Mesendoderm (in vitro differentiated cells): ENCODE results near the gene GNAT1.
"Not testable (repeated sequence)": the region's sequence is repeated elsewhere in the genome, so short reads cannot be mapped to it uniquely, and the experiment has no call there.

Experiments used
- DNase-seq: peaks from one replicate; pipeline ENCODE4 v3.0.0; 2013
- H2AK5ac ChIP-seq: 2 replicates; pipeline ENCODE4 v1.6.1; 2013; ENCODE audit warnings: low read length, inconsistent platforms
- H2BK120ac ChIP-seq: 2 replicates; pipeline ENCODE4 v1.6.1; 2013; ENCODE audit warnings: low read depth, mild to moderate bottlenecking, low read length, moderate library complexity, mixed read lengths
- H2BK15ac ChIP-seq: replicated peaks from 2 replicates; pipeline ENCODE4 v1.6.1; 2013; ENCODE audit warnings: low read depth, mild to moderate bottlenecking, moderate library complexity
- H2BK5ac ChIP-seq: 2 replicates; pipeline ENCODE4 v1.6.1; 2013; ENCODE audit warnings: low read length, inconsistent platforms
- H3K18ac ChIP-seq: 2 replicates; pipeline ENCODE4 v1.6.1; 2013; ENCODE audit warnings: mild to moderate bottlenecking, low read length, mixed read lengths
- H3K23ac ChIP-seq: one replicate; pipeline ENCODE4 v1.6.1; 2013; ENCODE audit warnings: low read length
- H3K27ac ChIP-seq: 2 replicates; pipeline ENCODE4 v1.5.1; 2013; ENCODE audit warnings: low read depth, mild to moderate bottlenecking, inconsistent platforms, low read length, moderate library complexity
- H3K27me3 ChIP-seq: 2 replicates; pipeline ENCODE4 v1.6.1; 2013; ENCODE audit warnings: low read length, control low read depth, mild to moderate bottlenecking, inconsistent platforms; ENCODE audit not compliant: insufficient read depth, poor library complexity
- H3K36me3 ChIP-seq: 2 replicates; pipeline ENCODE4 v1.6.1; 2013; ENCODE audit warnings: low read length, inconsistent platforms; ENCODE audit not compliant: control insufficient read depth, insufficient read depth
- H3K4ac ChIP-seq: one replicate; pipeline ENCODE4 v1.6.1; 2013; ENCODE audit warnings: low read depth, mild to moderate bottlenecking, low read length, moderate library complexity
- H3K4me1 ChIP-seq: 2 replicates; pipeline ENCODE4 v1.6.1; 2013; ENCODE audit warnings: low read depth, low read length, inconsistent platforms; ENCODE audit not compliant: control insufficient read depth
- H3K4me2 ChIP-seq: 2 replicates; pipeline ENCODE4 v1.6.1; 2013; ENCODE audit warnings: low read length
- H3K4me3 ChIP-seq: 2 replicates; pipeline ENCODE4 v1.5.1; 2013; ENCODE audit warnings: mild to moderate bottlenecking, low read length
- H3K56ac ChIP-seq: one replicate; pipeline ENCODE4 v1.6.1; 2013; ENCODE audit warnings: low read length
- H3K79me1 ChIP-seq: 2 replicates; pipeline ENCODE4 v1.6.1; 2013; ENCODE audit warnings: low read length, inconsistent platforms
- H3K79me2 ChIP-seq: 2 replicates; pipeline ENCODE4 v1.6.1; 2013; ENCODE audit warnings: mild to moderate bottlenecking, low read length; ENCODE audit not compliant: control insufficient read depth, insufficient read depth
- H3K9ac ChIP-seq: 2 replicates; pipeline ENCODE4 v1.6.1; 2013; ENCODE audit warnings: low read length, inconsistent platforms
- H4K5ac ChIP-seq: one replicate; pipeline ENCODE4 v1.6.1; 2013; ENCODE audit warnings: low read length
- H4K8ac ChIP-seq: one replicate; pipeline ENCODE4 v1.6.1; 2013; ENCODE audit warnings: low read depth, mild to moderate bottlenecking, control low read depth, low read length, moderate library complexity
- WGBS: extraction: QIAGEN DNeasy Blood & Tissue Kit; methylation state at CpG from one replicate; pipeline ENCODE4 v1.1.7; 2013; ENCODE audit warnings: low lambda C conversion rate, missing lambda C conversion rate; ENCODE audit not compliant: insufficient coverage; ENCODE audit errors: extremely low coverage; 5-methylcytosine and 5-hydroxymethylcytosine counted together

The GNAT1 gene

DNA sequence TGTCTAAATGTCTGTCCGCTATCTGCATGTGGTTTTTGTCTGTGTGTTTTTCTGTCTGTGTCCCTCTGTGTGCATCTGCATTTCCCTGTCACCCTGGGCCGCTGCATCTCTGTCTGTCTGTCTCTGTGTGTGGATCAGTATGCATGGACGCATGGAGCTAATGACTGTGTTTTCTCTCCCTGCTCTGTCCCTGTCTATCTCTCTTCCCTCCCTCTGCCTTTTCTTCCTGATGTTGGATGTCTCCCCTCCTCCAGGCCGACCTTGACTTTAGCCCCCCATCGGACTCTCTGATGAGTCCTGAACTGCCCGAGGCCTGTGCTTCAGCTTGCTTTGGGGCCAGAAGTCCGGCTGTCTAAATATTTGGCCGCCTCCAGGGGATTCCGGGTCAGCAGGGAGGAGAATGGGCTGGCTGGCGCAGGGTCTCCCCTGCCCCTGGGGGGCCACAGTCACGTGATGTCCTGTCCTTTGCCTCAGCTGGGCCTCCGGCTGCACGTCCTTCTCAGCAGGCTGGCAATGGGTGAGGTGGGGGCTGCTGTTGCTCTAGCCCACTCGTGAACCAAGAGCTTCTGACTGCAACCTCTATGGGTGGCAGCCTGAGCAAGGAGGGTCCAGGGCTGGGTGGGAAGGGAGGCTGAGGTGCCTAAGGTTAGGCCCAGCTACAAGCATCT lies 17.4 kb downstream of the GNAT1 start:
- no peak overlapping the region for H3K27ac ChIP-seq
- no peak overlapping the region for H4K8ac ChIP-seq
- no peak overlapping the region for H3K4me3 ChIP-seq
- H3K18ac ChIP-seq, result no peak overlapping the region
- peaks cover 2% of the 10 kb centered on the region for H3K4me1 ChIP-seq
- no peaks in the 10 kb centered on the region for H3K79me1 ChIP-seq
- no peak overlapping the region for H3K56ac ChIP-seq
- H2BK15ac ChIP-seq, result no peak overlapping the region
- no peak for DNase-seq
- H3K27me3 ChIP-seq, result no peaks in the 10 kb centered on the region
- no peak overlapping the region for H2AK5ac ChIP-seq
- H3K23ac ChIP-seq, result no peak overlapping the region
- H3K79me2 ChIP-seq, result no peaks in the 10 kb centered on the region
- H3K4ac ChIP-seq, result no peak overlapping the region
- H3K9ac ChIP-seq, result no peak overlapping the region
- no peak overlapping the region for H2BK120ac ChIP-seq
- no peak overlapping the region for H3K4me2 ChIP-seq
- H4K5ac ChIP-seq, result no peak overlapping the region
- no peaks in the 10 kb centered on the region for H3K36me3 ChIP-seq
- no peak overlapping the region for H2BK5ac ChIP-seq
- WGBS, result no CpG with 5 or more reads among the region's 14 CpGs

DNA sequence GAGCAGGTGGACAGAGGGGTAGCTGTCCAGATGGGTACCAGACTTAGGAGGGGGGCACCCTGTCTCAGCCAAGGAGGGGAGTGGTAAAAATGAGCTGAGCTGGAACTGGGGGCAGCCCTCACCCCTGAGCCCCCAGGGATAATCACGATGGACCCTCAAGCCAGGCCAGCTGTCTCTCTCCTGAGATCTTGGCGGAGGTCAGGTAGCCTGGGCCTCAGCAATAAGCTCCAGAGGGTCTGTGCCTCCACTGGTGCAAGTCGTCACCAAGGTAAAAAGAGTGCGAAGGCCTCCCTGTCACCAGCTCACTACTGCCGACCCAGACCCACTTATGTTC lies 18.7 kb downstream of the GNAT1 start:
- H2BK120ac ChIP-seq, result no peak overlapping the region
- H3K23ac ChIP-seq, result no peak overlapping the region
- H3K36me3 ChIP-seq, result no peaks in the 10 kb centered on the region
- no peak overlapping the region for H3K56ac ChIP-seq
- H3K79me1 ChIP-seq, result no peaks in the 10 kb centered on the region
- H3K9ac ChIP-seq, result no peak overlapping the region
- no peak overlapping the region for H3K4me2 ChIP-seq
- no peak overlapping the region for H4K5ac ChIP-seq
- H2BK5ac ChIP-seq, result no peak overlapping the region
- no peaks in the 10 kb centered on the region for H3K4me1 ChIP-seq
- H2AK5ac ChIP-seq, result no peak overlapping the region
- H3K18ac ChIP-seq, result no peak overlapping the region
- no peak overlapping the region for H2BK15ac ChIP-seq
- no peaks in the 10 kb centered on the region for H3K27me3 ChIP-seq
- H3K27ac ChIP-seq, result no peak overlapping the region
- no peak for DNase-seq
- no peaks in the 10 kb centered on the region for H3K79me2 ChIP-seq
- H3K4ac ChIP-seq, result no peak overlapping the region
- H4K8ac ChIP-seq, result no peak overlapping the region
- H3K4me3 ChIP-seq, result no peak overlapping the region
- no CpG with 5 or more reads among the region's 5 CpGs for WGBS

GRCh38 chr3:50210510-50211367 lies 19.3 kb downstream of the GNAT1 start:
- H3K79me1 ChIP-seq, result no peaks in the 10 kb centered on the region
- no peak overlapping the region for H3K56ac ChIP-seq
- no peaks in the 10 kb centered on the region for H3K27me3 ChIP-seq
- no peak overlapping the region for H2BK15ac ChIP-seq
- no peak for DNase-seq
- no peak overlapping the region for H3K9ac ChIP-seq
- H3K18ac ChIP-seq, result no peak overlapping the region
- H3K4me2 ChIP-seq, result no peak overlapping the region
- H3K4me1 ChIP-seq, result no peaks in the 10 kb centered on the region
- H3K79me2 ChIP-seq, result no peaks in the 10 kb centered on the region
- no CpG with 5 or more reads among the region's 13 CpGs for WGBS
- no peak overlapping the region for H2BK5ac ChIP-seq
- no peak overlapping the region for H3K4me3 ChIP-seq
- H3K27ac ChIP-seq, result no peak overlapping the region
- no peak overlapping the region for H3K4ac ChIP-seq
- H4K5ac ChIP-seq, result no peak overlapping the region
- H2AK5ac ChIP-seq, result no peak overlapping the region
- H2BK120ac ChIP-seq, result no peak overlapping the region
- H3K36me3 ChIP-seq, result no peaks in the 10 kb centered on the region
- H4K8ac ChIP-seq, result no peak overlapping the region
- H3K23ac ChIP-seq, result no peak overlapping the region

DNA sequence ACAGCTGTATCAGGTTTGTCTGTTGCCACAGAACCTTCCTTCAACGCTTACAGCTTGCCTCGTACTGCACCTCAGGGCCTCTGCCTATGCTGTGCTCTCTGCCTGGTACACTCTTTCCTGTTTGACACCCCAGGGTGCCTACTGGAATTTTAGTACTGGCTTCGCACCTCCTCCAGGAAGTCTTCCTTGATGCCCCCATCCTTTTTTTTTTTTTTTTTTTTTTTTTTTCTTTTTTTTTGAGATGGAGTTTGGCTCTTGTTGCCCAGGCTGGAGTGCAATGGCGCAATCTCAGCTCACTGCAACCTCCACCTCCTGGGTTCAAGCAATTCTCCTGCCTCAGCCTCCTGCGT lies 19.9 kb downstream of the GNAT1 start:
- H3K4ac ChIP-seq, H3K9ac ChIP-seq, H3K27ac ChIP-seq, H2AK5ac ChIP-seq, H2BK120ac ChIP-seq, H3K18ac ChIP-seq, H3K79me2 ChIP-seq, H2BK15ac ChIP-seq, H3K36me3 ChIP-seq, H4K8ac ChIP-seq, H3K4me3 ChIP-seq, DNase-seq, H3K56ac ChIP-seq, H3K79me1 ChIP-seq, H3K4me2 ChIP-seq, H4K5ac ChIP-seq, H3K27me3 ChIP-seq, H2BK5ac ChIP-seq, H3K4me1 ChIP-seq, H3K23ac ChIP-seq: not testable (repeated sequence)
- WGBS, result no CpG with 5 or more reads among the region's 5 CpGs

DNA sequence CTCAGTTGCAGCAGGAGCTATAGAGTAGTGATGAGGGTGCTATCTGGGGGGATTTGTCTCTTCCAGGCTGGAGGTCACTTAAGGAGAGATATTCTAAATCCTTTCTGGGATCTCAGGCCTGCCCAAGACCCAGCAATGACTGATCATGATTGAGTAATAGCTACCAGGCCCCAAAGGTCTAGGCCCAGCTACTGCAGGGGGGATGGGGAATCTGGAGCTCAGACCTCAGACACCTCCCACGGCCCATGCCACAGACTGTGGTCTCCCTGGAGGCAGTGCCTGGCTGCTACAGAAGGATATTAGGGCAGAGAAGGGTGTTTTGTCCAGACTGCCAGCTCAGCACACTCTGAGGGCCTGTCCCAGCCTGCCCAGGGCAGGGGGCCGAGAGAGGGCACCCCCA lies 20.5 kb downstream of the GNAT1 start:
- no CpG with 5 or more reads among the region's 2 CpGs for WGBS
- Histone ChIP-seq H2BK5ac (no peak overlapping the region), H3K79me2 (no peaks in the 10 kb centered on the region), H3K36me3 (no peaks in the 10 kb centered on the region), H3K79me1 (no peaks in the 10 kb centered on the region), H3K27ac (no peak overlapping the region), H3K18ac (no peak overlapping the region), H3K23ac (no peak overlapping the region), H4K5ac (no peak overlapping the region), H3K27me3 (no peaks in the 10 kb centered on the region), H3K4me2 (no peak overlapping the region), H4K8ac (no peak overlapping the region), H3K56ac (no peak overlapping the region), H3K9ac (no peak overlapping the region), H3K4me1 (no peaks in the 10 kb centered on the region), H2AK5ac (no peak overlapping the region), H2BK15ac (no peak overlapping the region), H3K4me3 (no peak overlapping the region), H2BK120ac (no peak overlapping the region), H3K4ac (no peak overlapping the region)
- DNase-seq, result no peak
